Stimulated activated CD4-positive, alpha-beta T cell treated with anti-CD3 and anti-CD28 coated beads, Interleukin-15, amount 100 ng/mL, for 24 hours (primary cell): Measurements from ENCODE around the gene RAMP2.
"Not testable (repeated sequence)": the region's sequence is repeated elsewhere in the genome, so short reads cannot be mapped to it uniquely, and the experiment has no call there.

ENCODE experiments used
- DNase-seq: peaks from one replicate; pipeline ENCODE4 v3.0.0-alpha.2; 2020

Gene RAMP2, protein sequence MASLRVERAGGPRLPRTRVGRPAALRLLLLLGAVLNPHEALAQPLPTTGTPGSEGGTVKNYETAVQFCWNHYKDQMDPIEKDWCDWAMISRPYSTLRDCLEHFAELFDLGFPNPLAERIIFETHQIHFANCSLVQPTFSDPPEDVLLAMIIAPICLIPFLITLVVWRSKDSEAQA

DNA sequence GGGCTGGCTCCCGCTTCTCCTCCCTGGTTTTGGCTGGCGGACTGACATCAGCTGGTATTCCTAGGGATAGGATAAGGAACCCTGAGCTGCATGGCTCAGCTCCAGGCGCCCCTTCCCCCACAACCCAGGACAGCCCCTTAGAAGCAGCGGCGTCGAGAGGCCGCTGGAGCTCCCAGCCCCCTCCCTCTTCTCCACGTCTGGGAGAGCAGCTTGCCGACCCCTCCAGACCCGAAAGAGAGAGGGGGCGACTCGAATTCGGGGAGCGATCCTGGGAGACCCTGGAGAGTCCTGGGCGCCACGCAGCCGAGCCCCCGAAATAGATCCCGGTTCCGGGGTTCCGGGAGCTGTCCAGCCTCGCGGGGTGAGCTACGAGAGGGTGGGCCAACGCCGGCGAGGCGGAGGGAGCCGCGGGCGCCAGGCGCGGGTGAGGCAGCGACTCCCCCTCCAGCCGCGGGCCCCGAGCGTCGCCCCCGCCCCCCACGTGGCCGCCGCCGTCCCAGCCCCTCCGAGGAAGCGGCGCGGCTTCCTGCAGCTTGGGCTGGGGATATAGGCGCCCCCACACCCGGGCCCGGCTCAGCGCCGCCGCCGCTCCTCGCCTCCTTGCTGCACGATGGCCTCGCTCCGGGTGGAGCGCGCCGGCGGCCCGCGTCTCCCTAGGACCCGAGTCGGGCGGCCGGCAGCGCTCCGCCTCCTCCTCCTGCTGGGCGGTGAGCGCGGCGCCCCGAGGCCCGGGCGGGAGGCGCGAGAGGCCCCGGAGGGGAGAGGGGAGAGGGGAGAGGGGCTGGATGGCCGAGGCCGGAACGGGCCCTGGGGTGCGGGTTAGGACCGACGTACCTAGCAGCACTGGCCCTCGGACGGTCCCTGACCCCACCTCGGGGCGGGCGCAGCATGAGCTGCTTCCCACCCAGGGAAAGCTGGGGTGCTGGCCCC lies at the start of gene RAMP2:
Gene RAMP2 (plus strand): TSS at position 576 of the 930 bp plus-strand sequence. CDS start 35 bp downstream, at position 611.
- DNase-seq = peak; percentile 40

DNA sequence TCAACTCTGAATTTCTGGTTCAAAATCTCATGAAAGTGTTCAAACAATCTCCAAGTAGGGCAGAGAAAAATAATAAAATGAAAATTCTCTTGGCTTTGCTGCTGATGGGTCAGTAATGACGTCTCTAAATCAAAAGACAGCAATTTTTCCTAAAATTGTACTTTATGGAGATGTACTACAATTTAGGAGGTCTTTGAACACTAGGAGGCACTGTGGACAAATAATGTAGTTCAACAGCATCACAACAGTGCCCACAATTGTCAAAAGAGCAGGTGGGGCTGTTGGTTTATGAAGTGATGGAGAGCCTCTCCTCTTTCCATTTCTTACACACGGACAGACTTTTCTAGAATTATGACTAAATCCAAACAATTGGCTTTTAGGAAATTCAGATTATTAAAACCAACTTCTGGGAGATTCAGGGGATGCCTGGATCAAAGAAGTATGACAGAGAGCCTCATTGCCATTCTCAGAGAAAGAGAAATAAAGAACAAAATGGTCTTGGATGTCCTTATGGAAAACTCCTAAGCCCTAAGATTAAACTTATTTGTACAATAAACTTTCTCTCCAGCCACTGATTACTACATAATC lies 39.9 kb upstream of the RAMP2 start:
- DNase-seq = peak; percentile 16

DNA sequence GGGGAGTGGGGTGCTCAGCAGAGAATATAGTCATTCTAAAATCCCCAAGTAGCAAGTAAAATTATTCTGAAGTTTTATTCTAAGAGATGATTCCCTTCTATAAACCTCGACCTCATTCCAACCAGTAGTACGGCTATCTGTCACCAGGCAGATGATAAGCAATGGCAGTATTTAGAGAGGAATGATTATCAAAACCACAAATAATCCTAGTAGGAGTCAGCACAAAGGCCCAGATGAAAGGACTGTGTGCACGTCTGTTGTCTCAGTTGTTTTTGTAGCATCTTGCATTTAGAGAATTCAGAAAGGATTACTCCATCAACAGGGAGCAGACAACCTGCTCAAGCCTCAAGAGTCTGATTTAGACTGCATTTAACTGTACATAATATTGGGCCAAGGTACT lies 37.4 kb upstream of the RAMP2 start:
- no peak for DNase-seq

DNA sequence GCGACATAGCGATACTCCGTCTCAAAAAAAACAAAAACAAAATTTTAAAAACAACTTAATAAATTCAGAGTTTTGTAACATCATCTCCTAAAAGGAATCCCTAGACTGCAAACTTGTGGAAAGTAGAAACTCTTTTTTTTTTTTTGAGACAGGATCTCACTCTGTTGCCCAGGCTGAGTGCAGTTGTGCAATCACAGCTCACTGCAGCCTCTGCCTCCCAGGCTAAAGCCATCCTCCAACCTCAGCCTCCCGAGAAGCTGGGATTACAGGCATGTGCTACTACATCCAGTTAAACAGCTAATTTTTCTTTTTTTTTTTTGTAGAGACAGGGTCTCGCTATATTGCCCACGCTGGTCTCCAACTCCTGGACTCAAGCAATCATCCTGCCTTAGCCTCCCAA lies 35.9 kb upstream of the RAMP2 start:
- DNase-seq = no peak

DNA sequence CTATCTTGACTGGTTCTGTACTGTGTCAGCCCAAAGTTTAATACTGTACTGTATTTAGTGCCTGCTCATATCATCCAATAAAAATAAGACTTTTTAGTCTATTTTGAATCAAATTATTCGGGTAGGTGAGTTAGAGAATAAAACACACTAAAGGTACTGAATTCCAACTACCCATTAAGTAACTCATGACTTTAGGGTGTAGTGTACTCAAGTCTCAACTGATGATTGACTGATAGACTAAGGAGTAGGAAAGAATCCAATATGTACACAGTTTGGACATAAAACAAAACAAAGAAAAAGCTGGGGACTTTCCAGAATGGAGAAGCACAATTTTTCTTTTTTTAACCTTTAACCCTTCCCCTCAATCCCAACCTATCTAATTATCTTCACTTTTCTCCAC lies 20.3 kb upstream of the RAMP2 start:
- DNase-seq = no peak

DNA sequence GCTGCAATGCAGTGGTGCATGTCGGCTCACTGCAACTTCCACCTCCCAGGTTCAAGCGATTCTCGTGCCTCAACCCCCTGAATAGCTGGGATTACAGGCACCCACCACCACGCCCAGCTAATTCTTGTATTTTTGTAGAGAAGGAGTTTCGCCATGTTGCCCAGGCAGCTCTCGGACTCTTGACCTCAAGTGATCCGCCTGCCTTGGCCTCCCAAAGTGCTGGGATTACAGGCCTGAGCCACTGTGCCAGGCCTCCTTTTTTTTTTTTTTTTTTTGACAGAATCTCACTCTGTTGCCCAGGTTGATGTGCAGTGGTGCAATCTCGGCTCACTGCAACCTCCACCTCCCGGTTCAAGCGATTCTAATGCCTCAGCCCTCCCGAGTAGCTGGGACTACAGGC lies 18.1 kb upstream of the RAMP2 start:
- DNase-seq = not testable (repeated sequence)

DNA sequence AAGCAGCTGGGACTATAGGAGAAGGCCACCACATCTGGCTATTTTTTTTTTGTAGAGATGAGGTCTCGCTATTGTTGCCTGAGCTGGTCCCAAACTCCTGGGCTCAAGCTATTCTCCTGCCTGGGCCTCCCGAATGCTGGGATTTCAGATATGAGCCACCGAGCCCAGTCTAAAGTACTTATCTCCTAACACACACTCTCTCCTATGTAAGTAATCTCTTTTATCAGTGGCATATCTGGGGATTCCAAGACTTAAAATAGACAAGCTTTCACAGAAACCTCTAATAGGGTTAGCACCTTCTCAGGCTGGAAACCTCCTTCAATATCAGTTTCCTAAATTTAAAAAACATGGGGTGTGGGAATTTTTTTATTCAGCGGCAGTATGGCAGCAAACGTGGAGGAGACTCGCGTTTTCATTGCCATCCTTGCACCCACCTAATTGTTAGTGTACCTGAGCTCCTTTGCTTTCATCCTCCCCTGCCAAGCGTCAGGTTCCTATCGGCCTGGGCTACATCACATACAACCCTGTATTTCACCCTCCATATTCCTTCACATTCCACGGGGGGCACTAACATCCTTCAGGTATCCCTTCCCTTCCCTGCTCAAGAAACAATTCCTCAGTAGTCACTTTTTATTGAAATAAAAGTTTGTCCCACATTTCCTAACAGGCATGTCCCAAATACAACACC lies 17.3 kb upstream of the RAMP2 start:
- DNase-seq = no peak

DNA sequence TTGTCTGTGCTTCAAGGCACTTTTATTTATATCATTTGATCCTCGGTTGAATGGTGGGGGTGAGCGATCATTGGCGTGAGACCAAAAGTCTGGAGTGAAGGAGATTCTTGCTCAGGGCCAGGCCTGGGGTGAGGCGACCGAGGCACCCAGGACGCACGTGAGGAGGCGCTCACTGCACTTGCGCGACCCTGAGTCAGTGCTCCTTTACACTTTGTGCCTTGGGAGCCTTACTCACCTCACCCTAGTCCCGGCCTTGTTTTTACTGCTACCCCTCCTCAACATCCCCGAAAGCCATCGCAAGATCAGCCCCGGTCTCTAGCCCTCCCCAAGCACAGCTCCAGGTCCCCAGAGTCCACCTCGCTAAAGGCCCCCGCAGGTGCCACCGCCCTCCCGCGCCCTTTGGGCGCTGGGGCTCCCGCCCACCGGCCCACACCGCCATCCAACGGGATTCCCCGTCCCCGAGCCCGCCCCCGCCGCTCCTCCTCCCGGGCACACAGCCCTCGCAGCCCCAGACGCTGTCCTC lies 16.7 kb upstream of the RAMP2 start:
- peak; percentile 87 for DNase-seq

DNA sequence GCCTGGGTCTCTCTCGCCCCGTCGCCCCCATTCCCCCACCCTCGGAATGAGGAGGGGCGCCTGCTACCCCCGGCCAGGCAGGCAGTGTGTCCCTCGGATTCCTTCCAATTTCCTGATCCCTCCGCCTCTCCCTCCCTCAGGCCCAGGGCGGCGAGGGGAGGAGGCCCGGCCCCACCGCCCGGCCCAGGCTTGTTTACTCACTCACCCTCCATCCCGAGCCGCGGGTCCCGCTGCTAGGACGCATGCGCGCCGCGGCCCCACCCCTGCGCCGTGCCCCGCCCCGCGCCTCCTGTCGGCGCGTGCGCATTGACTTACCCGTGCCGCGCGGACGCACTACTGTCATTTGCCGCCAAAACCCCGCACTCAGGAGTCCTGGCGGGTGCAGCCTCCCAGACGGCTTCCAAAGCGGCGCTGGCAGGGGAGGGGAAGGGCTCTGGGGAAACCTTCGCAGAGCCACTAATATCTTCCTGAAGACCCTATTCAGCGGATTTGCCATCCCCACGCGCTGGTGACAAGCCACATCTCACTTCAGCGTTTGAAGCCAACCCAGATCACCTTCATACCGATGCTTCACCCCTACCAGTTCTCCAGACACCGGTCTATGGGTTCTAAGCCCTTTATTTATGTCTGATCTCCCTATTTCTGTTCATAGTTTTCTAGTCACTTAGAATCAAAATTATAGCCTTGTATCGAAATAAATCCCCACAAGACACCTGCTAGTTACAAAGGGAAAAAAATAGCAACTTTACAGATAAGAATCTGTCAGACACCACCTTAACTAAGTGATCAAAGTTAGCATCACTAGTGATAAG lies 16.0 kb upstream of the RAMP2 start, which contains the start of gene EZH1:
Gene EZH1 (minus strand): TSS at position 235 of the 812 bp plus-strand sequence. CDS start 16,099 bp downstream, outside the sequence.
- DNase-seq = peak; percentile 92

DNA sequence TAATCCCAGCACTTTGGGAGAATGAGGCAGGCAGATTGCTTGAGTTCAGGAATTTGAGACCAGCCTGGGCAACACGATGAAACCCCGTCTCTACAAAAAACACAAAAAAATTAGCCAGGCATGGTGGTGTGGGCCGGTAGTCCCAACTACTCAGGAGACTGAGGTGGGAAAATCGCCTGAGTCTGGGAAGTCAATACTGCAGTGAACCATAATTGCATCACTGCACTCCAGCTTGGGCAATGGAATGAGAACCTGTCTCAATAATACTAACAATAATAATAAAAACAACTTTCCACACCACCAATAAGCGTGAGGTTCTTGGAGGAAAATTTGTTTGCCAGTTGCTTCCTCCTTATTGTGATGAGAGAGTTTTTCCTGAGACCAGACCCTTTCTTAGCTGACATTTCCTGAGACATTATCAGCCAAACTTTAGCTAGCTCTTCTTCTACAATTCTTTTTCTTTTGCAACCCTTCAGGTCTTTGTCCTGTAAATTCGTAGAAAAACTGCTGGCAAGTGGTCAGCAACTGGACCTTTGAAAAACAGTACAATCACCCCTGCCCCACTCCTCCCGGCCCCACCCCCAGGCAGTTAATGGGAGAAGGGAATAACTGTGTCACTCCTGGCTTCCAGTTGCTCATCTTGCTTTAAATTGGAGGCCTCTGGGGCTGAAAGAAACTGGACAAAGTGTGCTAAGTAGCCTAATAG lies 12.7 kb upstream of the RAMP2 start:
- no peak for DNase-seq

DNA sequence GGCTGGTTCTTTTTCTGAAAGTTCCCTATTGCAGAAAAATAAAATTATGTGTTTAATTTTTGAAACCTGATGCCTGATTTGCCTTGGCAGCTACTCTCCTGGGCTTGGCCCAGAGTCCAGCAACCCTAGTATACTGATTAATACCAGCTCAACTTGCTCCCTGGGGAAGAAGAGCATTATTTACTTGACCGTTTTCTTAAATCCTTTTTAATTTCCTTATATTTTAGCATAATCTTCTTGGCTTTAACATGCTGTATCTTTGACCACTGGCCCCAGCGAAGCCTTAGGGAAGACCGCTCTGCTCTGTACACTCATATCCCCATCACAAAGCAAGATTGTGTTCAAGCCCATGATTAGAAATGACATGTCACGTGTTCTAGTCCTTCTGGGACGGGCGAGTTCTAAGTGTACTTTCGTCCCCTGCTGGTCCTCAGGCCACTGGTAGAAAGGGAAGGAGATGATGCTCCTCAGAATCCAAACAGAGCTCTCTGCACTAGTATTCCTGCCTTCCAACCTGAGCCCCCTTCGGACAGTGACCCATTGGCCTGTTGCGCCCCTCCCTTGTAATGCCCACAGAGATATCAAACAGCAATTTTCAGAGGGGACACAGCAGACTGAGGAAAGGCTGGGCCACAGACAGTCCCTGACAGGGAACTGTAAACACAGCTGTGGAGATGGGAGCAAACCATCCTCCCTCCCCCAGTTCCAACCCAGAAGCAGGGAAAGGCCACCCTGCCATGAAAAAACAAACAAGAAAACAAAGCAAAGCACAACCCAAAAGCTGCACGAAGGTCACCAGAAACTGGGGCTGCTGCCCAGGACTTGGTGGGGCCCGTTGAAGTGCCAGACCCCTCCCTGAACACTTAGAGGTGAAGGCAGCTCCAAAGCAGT lies 11.9 kb upstream of the RAMP2 start:
- no peak for DNase-seq

DNA sequence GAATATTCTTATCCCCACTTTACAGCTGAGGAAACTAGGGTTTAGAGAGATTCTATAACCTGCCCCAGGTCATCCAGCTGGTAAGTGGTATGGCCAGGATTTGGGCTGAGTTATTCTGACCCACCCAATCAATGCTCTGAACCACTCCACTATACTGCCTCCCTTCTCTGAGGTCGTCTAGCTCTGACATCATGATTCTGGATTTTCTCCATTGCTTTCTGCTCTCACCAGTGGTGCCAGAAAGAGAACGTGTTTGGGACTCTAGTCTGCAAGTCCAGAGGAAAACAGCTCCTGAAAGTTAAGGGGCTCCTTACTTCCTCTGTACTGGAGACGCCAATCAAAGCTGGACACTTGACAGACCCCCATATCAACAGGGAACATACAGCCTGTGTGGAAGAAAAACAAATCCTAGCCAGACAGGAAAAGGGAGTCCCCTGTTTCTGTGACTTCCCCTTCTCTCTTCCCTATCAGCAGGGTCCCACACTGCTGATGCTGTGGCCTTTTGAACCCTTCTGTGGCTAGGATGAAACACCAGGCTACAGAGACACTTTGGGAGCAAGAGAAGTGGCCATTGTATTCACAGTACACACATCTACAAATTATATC lies 10.2 kb upstream of the RAMP2 start:
- DNase-seq = no peak

DNA sequence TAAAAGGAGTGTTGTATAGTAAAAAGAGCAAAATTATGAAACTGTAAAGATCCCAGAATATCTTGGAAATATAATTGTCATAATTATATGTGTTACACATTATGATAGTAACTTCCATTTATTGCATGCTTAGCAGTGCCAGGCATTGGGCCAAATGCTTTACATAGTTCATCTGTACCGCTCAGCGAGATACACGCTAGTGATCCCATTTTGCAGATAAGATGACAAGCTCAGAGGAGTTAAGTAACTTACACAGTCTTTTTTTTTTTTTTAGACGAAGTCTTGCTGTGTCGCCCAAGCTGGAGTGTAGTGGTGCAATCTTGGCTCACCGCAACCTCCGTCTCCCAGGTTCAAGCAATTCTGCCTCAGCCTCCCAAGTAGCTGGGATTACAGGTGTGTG lies 9.4 kb upstream of the RAMP2 start:
- DNase-seq = no peak

DNA sequence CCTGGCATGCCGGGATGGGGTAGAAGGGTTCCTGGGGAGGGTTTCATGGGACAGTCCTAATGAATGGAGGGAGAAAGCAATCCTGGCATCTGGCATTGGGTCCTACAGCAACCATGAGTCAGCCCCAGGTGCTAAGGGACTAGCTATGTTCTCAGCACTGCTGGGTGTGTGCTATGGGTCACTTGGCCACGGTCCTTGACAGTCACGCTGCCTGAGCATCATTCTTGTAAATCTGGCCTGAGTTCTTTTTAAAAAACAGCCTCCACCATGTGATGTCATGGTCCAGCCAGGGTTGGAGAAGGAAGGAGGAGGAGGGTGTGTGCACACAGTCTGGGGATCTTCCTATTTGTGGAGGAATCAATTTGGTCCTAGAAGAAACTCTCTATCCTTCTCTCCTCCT lies 6.2 kb upstream of the RAMP2 start:
- DNase-seq = no peak

DNA sequence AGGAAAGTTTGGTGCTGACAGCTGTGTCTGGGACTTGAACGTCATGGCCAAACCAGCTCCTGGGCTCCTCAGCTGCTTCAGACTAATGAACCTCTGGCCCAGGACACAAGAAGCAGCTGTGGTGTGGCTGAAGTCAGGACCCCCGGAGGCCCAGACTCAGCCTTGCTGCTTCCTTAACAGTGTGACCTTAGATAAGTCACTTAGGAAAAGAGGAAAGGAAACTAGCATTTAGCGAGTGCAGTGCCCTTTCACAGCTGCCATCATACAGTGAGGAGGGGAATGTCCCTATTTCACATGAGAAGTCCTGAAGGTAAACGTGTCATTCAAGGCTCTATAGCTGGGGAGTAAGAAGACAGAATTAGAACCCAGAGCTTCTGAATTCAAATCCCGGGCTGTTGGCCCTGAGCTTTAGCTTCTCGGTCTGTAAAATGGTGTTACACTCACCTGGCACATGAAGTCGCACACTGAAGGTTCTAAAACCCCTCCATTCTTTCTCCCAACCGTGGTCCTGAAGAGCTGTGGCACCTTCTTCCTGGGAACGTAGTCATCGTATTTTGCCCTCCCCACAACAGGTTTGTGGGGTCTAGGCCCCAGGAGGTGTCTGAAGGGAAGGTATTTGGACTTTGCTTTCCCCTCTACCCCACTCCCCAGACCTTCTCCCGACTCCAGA lies 910 bp upstream of the RAMP2 start:
- DNase-seq = no peak

DNA sequence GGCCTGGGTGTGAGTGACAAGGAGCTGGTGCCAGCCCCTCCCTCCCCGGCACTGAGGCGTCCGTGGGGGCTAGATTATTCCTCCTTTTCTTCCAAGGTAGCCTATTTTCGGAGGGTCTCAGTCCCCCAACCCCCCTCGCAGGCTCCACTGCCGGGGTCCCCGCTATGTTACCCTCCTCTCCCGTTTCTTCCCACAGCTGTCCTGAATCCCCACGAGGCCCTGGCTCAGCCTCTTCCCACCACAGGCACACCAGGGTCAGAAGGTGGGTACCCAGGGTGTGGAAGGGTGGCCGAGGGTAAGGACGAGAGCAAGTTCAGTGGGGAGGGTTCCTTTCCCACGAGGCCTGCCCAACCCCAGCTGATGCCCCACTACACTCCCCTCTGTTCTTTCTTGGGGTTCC lies 611 bp downstream of the RAMP2 start:
- no peak for DNase-seq

DNA sequence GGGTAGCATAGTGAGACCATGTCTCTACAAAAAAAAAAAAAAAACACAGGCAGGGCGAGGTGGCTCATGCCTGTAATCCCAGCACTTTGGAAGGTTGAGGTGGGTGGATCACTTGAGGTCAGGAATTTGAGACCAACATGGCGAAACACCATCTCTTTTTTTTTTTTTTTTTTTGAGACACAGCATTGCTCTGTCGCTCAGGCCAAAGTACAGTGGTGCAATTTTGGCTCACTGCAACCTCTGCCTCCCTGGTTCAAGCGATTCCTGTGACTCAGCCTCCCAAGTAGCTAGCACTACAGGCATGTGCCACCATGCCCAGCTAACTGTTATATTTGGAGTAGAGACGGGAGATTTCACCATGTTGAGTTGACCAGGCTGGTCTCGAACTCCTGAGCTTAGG lies 5.1 kb downstream of the RAMP2 start:
- DNase-seq = no peak

DNA sequence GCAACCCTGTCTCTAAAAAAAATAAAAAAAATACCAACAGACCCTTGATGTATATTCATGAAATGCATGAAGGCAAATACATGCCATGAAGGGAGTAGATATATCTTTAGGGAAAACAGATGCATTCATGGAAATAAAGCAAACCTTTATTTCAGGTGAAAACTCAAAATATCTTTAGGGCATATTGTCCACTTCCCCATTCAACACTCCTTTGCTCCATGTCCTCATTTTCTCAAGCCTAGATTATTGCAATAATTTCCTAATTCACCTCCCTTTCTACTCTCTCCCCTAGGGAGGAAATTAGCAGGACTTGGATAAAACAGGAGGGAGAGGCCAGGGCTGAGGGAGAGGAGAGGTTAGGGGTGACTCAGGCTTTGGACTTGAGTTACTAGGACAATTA lies 6.5 kb downstream of the RAMP2 start:
- no peak for DNase-seq

DNA sequence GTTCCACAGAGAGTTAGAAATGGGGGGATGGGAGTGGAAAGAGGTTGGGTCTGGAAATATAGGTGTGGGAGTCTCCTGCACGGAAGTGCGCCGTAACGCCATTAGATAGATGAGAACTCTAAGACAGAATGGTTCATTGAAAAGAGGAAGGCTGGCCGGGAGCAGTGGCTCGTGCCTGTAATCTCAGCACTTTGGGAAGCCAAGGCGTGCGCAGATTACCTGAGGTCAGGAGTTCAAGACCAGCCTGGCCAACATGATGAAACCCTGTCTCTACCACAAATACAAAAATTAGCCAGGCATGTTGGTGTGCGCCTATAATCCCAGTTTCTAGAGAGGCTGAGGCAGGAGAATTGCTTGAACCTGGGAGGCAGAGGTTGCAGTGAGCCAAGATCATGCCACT lies 7.0 kb downstream of the RAMP2 start:
- DNase-seq = not testable (repeated sequence)
